GM23338 (cell line): Measurements from ENCODE around the gene ART1. TPM values are rescaled to one million over a fixed set of nuclear protein-coding genes. Genes with fewer than 3 reads are reported as not detected.

Experiments used
- ATAC-seq: fragments of 200-7000 bp; cut with Tn5 transposase; 3 replicates; pipeline ENCODE4 v1.9.1; 2020
- DNase-seq: peaks from one replicate; pipeline ENCODE4 v3.0.0-alpha.2; 2015; ENCODE audit warnings: low spot score
- H2AFZ ChIP-seq: fragments of 200-600 bp; sonication (generic); 2 replicates; pipeline ENCODE4 v1.8.0; 2016; ENCODE audit warnings: antibody characterized with exemption, mild to moderate bottlenecking, moderate library complexity
- H3F3A ChIP-seq: fragments of 200-600 bp; sonication (generic); replicated peaks from 2 replicates; pipeline ENCODE4 v1.8.0; 2017; ENCODE audit warnings: antibody characterized with exemption, mixed run types, low read depth
- H3K27ac ChIP-seq: fragments of 200-600 bp; sonication (generic); 2 replicates; pipeline ENCODE4 v1.6.1; 2016; ENCODE audit warnings: low read depth
- H3K27me3 ChIP-seq: fragments of 200-600 bp; sonication (generic); 2 replicates; pipeline ENCODE4 v1.8.0; 2016; ENCODE audit warnings: mild to moderate bottlenecking, mixed run types, moderate library complexity; ENCODE audit not compliant: insufficient read depth
- H3K36me3 ChIP-seq: fragments of 200-600 bp; sonication (generic); 2 replicates; pipeline ENCODE4 v1.8.0; 2016; ENCODE audit warnings: mild to moderate bottlenecking; ENCODE audit not compliant: insufficient read depth
- H3K4me1 ChIP-seq: fragments of 200-600 bp; sonication (generic); 2 replicates; pipeline ENCODE4 v1.8.0; 2016; ENCODE audit warnings: mild to moderate bottlenecking, moderate library complexity; ENCODE audit not compliant: insufficient read depth
- H3K4me2 ChIP-seq: fragments of 200-600 bp; sonication (generic); 2 replicates; pipeline ENCODE4 v1.7.1; 2017; ENCODE audit warnings: mixed run types
- H3K4me3 ChIP-seq: fragments of 200-600 bp; sonication (generic); 2 replicates; pipeline ENCODE4 v1.6.1; 2016; ENCODE audit warnings: mixed run types
- H3K79me2 ChIP-seq: fragments of 200-600 bp; sonication (generic); replicated peaks from 2 replicates; pipeline ENCODE4 v1.8.0; 2017; ENCODE audit warnings: mild to moderate bottlenecking; ENCODE audit not compliant: insufficient read depth
- H3K9me2 ChIP-seq: fragments of 200-600 bp; sonication (generic); 2 replicates; pipeline ENCODE4 v1.8.0; 2017; ENCODE audit not compliant: insufficient read depth
- H4K20me1 ChIP-seq: fragments of 200-600 bp; sonication (generic); replicated peaks from 2 replicates; pipeline ENCODE4 v1.8.0; 2017; ENCODE audit warnings: mild to moderate bottlenecking; ENCODE audit not compliant: insufficient read depth
- H3K27ac Mint-ChIP-seq: 2 replicates; pipeline ENCODE4 v1.8.0; 2020; ENCODE audit warnings: inconsistent platforms, mild to moderate bottlenecking, moderate library complexity, mixed read lengths
- H3K27me3 Mint-ChIP-seq: 3 replicates; pipeline ENCODE4 v1.8.0; 2022; ENCODE audit warnings: low read depth, mild to moderate bottlenecking, moderate library complexity, mixed read lengths, inconsistent platforms; ENCODE audit not compliant: insufficient read depth, poor library complexity
- H3K36me3 Mint-ChIP-seq: 3 replicates; pipeline ENCODE4 v1.8.0; 2021; ENCODE audit warnings: low read depth, mild to moderate bottlenecking, inconsistent platforms, moderate library complexity, mixed read lengths
- H3K4me1 Mint-ChIP-seq: 3 replicates; pipeline ENCODE4 v1.8.0; 2020; ENCODE audit warnings: mild to moderate bottlenecking, inconsistent platforms, mixed read lengths
- H3K4me3 Mint-ChIP-seq: 3 replicates; pipeline ENCODE4 v1.8.0; 2021; ENCODE audit warnings: moderate library complexity, mild to moderate bottlenecking, inconsistent platforms, mixed read lengths
- H3K9me3 Mint-ChIP-seq: 3 replicates; pipeline ENCODE4 v1.8.0; 2020; ENCODE audit warnings: moderate library complexity, mild to moderate bottlenecking, inconsistent platforms, mixed read lengths
- CREB1 ChIP-seq: fragments of 250-450 bp; sonication (Bioruptor Pico); IDR thresholded peaks from 2 replicates; pipeline ENCODE4 v1.5.0; 2020; ENCODE audit warnings: low read depth, mild to moderate bottlenecking, moderate library complexity
- EZH2 ChIP-seq: fragments of 200-600 bp; sonication (generic); IDR thresholded peaks from one replicate; pipeline ENCODE4 v1.8.0; 2017; ENCODE audit warnings: antibody characterized with exemption, mild to moderate bottlenecking, low read depth; ENCODE audit not compliant: unreplicated experiment
- EZH2phosphoT487 ChIP-seq: fragments of 200-600 bp; sonication (generic); IDR thresholded peaks from one replicate; pipeline ENCODE4 v1.8.1; 2018; ENCODE audit warnings: antibody characterized with exemption; ENCODE audit not compliant: unreplicated experiment
- JUNB ChIP-seq: IDR thresholded peaks from one replicate; pipeline ENCODE4 v1.6.1; 2016; ENCODE audit warnings: antibody characterized with exemption; ENCODE audit not compliant: unreplicated experiment
- NANOG ChIP-seq: IDR thresholded peaks from 2 replicates; pipeline ENCODE4 v1.6.1; 2016; ENCODE audit warnings: antibody characterized with exemption, borderline replicate concordance
- POLR2AphosphoS5 ChIP-seq: IDR thresholded peaks from 2 replicates; pipeline ENCODE4 v1.6.1; 2016; ENCODE audit warnings: antibody characterized with exemption, low read depth
- STAT1 ChIP-seq: IDR thresholded peaks from one replicate; pipeline ENCODE4 v1.6.1; 2016; ENCODE audit warnings: antibody characterized with exemption; ENCODE audit not compliant: unreplicated experiment
- ZNF114 ChIP-seq: fragments of 250-450 bp; sonication (Bioruptor Pico); IDR thresholded peaks from 2 replicates; pipeline ENCODE4 v1.5.0; 2020; ENCODE audit warnings: mild to moderate bottlenecking, moderate library complexity
- ZNF331 ChIP-seq: fragments of 250-450 bp; sonication (Bioruptor Pico); IDR thresholded peaks from 2 replicates; pipeline ENCODE4 v1.5.0; 2020; ENCODE audit warnings: low read depth, mild to moderate bottlenecking, moderate library complexity
- polyA plus RNA-seq: library from polyadenylated mRNA; unstranded; fragments of >200 nt; fragmentation: Nextera tagmentation; extraction: Ambion mirVana; gene quantifications from 2 replicates; pipeline ENCODE4 v1.2.1, GENCODE V29; 2016
- total RNA-seq: library from RNA; depleted of rRNA; stranded (reverse); fragments of >200 nt; shearing (Covaris generic); gene quantifications from 2 replicates; pipeline ENCODE4 v1.2.3, GENCODE V29; 2014
- TF ChIP-seq, protein P1 (sequence below): IDR thresholded peaks from one replicate; pipeline ENCODE4 v1.6.1; 2018; ENCODE audit warnings: antibody characterized with exemption; ENCODE audit not compliant: unreplicated experiment
- TF ChIP-seq, protein P2 (sequence below): fragments of 250-450 bp; sonication (Bioruptor Pico); IDR thresholded peaks from 2 replicates; pipeline ENCODE4 v1.5.0; 2020; ENCODE audit warnings: mild to moderate bottlenecking, moderate library complexity
- TF ChIP-seq, protein P3 (sequence below), 2 experiments: fragments of 200-600 bp in 1 of 2; sonication (generic) in 1 of 2; conservative IDR thresholded peaks; 2 replicates each; pipeline versions ENCODE4 v1.5.1 to v1.6.1; 2016 to 2017; ENCODE audit warnings: antibody characterized with exemption in 2 of 2, low read depth in 2 of 2, mild to moderate bottlenecking in 2 of 2, moderate library complexity in 1 of 2
- TF ChIP-seq, protein P4 (sequence below): IDR thresholded peaks from 2 replicates; pipeline ENCODE4 v1.6.1; 2016; ENCODE audit warnings: antibody characterized with exemption

The ART1 gene
- total and polyA plus RNA-seq, 2 experiments from 2014 or later = not detected

DNA sequence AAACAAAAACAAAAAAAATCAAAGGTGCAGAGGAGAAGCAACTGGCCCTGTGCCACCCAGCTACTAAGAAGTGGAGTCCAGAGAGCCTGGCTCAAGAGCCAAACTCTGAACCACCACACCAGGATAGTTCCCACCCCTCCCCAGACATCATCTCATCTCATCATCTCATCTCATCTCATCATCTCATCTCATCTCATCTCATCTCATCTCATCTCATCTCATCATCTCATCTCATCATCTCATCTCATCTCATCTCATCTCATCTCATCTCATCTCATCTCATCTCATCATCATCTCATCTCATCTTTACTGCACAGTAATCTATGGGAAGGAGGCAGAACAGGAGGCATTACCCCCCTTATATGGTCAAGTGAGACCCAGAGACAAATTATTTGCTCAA lies 17.9 kb downstream of the ART1 start:
- TF ChIP-seq, protein P1, sequence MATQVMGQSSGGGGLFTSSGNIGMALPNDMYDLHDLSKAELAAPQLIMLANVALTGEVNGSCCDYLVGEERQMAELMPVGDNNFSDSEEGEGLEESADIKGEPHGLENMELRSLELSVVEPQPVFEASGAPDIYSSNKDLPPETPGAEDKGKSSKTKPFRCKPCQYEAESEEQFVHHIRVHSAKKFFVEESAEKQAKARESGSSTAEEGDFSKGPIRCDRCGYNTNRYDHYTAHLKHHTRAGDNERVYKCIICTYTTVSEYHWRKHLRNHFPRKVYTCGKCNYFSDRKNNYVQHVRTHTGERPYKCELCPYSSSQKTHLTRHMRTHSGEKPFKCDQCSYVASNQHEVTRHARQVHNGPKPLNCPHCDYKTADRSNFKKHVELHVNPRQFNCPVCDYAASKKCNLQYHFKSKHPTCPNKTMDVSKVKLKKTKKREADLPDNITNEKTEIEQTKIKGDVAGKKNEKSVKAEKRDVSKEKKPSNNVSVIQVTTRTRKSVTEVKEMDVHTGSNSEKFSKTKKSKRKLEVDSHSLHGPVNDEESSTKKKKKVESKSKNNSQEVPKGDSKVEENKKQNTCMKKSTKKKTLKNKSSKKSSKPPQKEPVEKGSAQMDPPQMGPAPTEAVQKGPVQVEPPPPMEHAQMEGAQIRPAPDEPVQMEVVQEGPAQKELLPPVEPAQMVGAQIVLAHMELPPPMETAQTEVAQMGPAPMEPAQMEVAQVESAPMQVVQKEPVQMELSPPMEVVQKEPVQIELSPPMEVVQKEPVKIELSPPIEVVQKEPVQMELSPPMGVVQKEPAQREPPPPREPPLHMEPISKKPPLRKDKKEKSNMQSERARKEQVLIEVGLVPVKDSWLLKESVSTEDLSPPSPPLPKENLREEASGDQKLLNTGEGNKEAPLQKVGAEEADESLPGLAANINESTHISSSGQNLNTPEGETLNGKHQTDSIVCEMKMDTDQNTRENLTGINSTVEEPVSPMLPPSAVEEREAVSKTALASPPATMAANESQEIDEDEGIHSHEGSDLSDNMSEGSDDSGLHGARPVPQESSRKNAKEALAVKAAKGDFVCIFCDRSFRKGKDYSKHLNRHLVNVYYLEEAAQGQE = no peak
- TF ChIP-seq CREB1 (CRISPR knock-in tag) = no peak
- no peak for TF ChIP-seq ZNF331
- TF ChIP-seq ZNF114 (CRISPR knock-in tag) = no peak
- TF ChIP-seq EZH2phosphoT487 = no peak
- TF ChIP-seq, protein P2, sequence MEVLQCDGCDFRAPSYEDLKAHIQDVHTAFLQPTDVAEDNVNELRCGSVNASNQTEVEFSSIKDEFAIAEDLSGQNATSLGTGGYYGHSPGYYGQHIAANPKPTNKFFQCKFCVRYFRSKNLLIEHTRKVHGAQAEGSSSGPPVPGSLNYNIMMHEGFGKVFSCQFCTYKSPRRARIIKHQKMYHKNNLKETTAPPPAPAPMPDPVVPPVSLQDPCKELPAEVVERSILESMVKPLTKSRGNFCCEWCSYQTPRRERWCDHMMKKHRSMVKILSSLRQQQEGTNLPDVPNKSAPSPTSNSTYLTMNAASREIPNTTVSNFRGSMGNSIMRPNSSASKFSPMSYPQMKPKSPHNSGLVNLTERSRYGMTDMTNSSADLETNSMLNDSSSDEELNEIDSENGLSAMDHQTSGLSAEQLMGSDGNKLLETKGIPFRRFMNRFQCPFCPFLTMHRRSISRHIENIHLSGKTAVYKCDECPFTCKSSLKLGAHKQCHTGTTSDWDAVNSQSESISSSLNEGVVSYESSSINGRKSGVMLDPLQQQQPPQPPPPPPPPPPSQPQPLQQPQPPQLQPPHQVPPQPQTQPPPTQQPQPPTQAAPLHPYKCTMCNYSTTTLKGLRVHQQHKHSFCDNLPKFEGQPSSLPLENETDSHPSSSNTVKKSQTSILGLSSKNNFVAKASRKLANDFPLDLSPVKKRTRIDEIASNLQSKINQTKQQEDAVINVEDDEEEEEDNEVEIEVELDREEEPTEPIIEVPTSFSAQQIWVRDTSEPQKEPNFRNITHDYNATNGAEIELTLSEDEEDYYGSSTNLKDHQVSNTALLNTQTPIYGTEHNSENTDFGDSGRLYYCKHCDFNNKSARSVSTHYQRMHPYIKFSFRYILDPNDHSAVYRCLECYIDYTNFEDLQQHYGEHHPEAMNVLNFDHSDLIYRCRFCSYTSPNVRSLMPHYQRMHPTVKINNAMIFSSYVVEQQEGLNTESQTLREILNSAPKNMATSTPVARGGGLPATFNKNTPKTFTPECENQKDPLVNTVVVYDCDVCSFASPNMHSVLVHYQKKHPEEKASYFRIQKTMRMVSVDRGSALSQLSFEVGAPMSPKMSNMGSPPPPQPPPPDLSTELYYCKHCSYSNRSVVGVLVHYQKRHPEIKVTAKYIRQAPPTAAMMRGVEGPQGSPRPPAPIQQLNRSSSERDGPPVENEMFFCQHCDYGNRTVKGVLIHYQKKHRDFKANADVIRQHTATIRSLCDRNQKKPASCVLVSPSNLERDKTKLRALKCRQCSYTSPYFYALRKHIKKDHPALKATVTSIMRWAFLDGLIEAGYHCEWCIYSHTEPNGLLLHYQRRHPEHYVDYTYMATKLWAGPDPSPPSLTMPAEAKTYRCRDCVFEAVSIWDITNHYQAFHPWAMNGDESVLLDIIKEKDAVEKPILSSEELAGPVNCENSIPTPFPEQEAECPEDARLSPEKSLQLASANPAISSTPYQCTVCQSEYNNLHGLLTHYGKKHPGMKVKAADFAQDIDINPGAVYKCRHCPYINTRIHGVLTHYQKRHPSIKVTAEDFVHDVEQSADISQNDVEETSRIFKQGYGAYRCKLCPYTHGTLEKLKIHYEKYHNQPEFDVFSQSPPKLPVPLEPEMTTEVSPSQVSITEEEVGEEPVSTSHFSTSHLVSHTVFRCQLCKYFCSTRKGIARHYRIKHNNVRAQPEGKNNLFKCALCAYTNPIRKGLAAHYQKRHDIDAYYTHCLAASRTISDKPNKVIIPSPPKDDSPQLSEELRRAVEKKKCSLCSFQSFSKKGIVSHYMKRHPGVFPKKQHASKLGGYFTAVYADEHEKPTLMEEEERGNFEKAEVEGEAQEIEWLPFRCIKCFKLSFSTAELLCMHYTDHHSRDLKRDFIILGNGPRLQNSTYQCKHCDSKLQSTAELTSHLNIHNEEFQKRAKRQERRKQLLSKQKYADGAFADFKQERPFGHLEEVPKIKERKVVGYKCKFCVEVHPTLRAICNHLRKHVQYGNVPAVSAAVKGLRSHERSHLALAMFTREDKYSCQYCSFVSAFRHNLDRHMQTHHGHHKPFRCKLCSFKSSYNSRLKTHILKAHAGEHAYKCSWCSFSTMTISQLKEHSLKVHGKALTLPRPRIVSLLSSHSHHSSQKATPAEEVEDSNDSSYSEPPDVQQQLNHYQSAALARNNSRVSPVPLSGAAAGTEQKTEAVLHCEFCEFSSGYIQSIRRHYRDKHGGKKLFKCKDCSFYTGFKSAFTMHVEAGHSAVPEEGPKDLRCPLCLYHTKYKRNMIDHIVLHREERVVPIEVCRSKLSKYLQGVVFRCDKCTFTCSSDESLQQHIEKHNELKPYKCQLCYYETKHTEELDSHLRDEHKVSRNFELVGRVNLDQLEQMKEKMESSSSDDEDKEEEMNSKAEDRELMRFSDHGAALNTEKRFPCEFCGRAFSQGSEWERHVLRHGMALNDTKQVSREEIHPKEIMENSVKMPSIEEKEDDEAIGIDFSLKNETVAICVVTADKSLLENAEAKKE (CRISPR knock-in tag) = no peak
- TF ChIP-seq JUNB = no peak
- TF ChIP-seq, protein P3, sequence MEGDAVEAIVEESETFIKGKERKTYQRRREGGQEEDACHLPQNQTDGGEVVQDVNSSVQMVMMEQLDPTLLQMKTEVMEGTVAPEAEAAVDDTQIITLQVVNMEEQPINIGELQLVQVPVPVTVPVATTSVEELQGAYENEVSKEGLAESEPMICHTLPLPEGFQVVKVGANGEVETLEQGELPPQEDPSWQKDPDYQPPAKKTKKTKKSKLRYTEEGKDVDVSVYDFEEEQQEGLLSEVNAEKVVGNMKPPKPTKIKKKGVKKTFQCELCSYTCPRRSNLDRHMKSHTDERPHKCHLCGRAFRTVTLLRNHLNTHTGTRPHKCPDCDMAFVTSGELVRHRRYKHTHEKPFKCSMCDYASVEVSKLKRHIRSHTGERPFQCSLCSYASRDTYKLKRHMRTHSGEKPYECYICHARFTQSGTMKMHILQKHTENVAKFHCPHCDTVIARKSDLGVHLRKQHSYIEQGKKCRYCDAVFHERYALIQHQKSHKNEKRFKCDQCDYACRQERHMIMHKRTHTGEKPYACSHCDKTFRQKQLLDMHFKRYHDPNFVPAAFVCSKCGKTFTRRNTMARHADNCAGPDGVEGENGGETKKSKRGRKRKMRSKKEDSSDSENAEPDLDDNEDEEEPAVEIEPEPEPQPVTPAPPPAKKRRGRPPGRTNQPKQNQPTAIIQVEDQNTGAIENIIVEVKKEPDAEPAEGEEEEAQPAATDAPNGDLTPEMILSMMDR (conservative IDR thresholded peaks at IDR 0.05; ENCODE audit: low read depth in 2 of 2) = no peak
- TF ChIP-seq, protein P4, sequence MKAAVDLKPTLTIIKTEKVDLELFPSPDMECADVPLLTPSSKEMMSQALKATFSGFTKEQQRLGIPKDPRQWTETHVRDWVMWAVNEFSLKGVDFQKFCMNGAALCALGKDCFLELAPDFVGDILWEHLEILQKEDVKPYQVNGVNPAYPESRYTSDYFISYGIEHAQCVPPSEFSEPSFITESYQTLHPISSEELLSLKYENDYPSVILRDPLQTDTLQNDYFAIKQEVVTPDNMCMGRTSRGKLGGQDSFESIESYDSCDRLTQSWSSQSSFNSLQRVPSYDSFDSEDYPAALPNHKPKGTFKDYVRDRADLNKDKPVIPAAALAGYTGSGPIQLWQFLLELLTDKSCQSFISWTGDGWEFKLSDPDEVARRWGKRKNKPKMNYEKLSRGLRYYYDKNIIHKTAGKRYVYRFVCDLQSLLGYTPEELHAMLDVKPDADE = no peak
- TF ChIP-seq STAT1 = no peak
- no peak for TF ChIP-seq NANOG
- TF ChIP-seq POLR2AphosphoS5 = no peak
- TF ChIP-seq EZH2 = no peak
- H3K27me3 Mint-ChIP-seq = peaks cover 11% of the 10 kb centered on the region
- DNase-seq = no peak

More for the DNA sequence above, 17.9 kb downstream of the ART1 start:
- H3K9me3 Mint-ChIP-seq = peaks cover 7% of the 10 kb centered on the region; the same call in 2 of the 3 replicates
- no peak overlapping the region for H3K27ac Mint-ChIP-seq
- no peaks in the 10 kb centered on the region for H3K36me3 ChIP-seq
- no peak overlapping the region for H3K4me3 Mint-ChIP-seq
- no peak for ATAC-seq
- no peaks in the 10 kb centered on the region for H3K27me3 ChIP-seq
- peaks cover 10% of the 10 kb centered on the region for H3K36me3 Mint-ChIP-seq
- H3K4me1 Mint-ChIP-seq = no peaks in the 10 kb centered on the region
- H3K4me3 ChIP-seq = no peak overlapping the region
- H2AFZ ChIP-seq = no peak overlapping the region
- no peak overlapping the region for H3K4me2 ChIP-seq
- no peak overlapping the region for H3K27ac ChIP-seq
- H3K79me2 ChIP-seq = no peaks in the 10 kb centered on the region
- H3F3A ChIP-seq = no peaks in the 10 kb centered on the region
- no peaks in the 10 kb centered on the region for H4K20me1 ChIP-seq
- H3K4me1 ChIP-seq = no peaks in the 10 kb centered on the region
- peaks cover 4% of the 10 kb centered on the region; the same call in 1 of the 2 replicates for H3K9me2 ChIP-seq
